ENCODE results near the gene TCF12. TPM values are rescaled to one million over a fixed set of nuclear protein-coding genes. Genes with fewer than 3 reads are reported as not detected.

TCF12 gene
- total RNA-seq, 1 donor from 2014 or later = 106 TPM

GRCh38 chr15:57285386-57285785 is 366.9 kb downstream of the TCF12 start:
- Mint-ChIP-seq H3K9me3 (ENCODE audit: low read depth) (no peaks in the 10 kb centered on the region), H3K4me1 (ENCODE audit: low read depth) (peaks cover 3% of the 10 kb centered on the region), H3K27me3 (ENCODE audit: low read depth) (no peaks in the 10 kb centered on the region), H3K4me3 (ENCODE audit: unreplicated experiment) (no peak overlapping the region), H3K36me3 (ENCODE audit: low read depth) (peaks cover 38% of the 10 kb centered on the region), H3K27ac (ENCODE audit: unreplicated experiment) (no peak overlapping the region)
- TF ChIP-seq, protein P1, sequence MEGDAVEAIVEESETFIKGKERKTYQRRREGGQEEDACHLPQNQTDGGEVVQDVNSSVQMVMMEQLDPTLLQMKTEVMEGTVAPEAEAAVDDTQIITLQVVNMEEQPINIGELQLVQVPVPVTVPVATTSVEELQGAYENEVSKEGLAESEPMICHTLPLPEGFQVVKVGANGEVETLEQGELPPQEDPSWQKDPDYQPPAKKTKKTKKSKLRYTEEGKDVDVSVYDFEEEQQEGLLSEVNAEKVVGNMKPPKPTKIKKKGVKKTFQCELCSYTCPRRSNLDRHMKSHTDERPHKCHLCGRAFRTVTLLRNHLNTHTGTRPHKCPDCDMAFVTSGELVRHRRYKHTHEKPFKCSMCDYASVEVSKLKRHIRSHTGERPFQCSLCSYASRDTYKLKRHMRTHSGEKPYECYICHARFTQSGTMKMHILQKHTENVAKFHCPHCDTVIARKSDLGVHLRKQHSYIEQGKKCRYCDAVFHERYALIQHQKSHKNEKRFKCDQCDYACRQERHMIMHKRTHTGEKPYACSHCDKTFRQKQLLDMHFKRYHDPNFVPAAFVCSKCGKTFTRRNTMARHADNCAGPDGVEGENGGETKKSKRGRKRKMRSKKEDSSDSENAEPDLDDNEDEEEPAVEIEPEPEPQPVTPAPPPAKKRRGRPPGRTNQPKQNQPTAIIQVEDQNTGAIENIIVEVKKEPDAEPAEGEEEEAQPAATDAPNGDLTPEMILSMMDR (IDR thresholded peaks at IDR 0.05) = no peak
- no peak for DNase-seq (ENCODE audit: low spot score)

DNA sequence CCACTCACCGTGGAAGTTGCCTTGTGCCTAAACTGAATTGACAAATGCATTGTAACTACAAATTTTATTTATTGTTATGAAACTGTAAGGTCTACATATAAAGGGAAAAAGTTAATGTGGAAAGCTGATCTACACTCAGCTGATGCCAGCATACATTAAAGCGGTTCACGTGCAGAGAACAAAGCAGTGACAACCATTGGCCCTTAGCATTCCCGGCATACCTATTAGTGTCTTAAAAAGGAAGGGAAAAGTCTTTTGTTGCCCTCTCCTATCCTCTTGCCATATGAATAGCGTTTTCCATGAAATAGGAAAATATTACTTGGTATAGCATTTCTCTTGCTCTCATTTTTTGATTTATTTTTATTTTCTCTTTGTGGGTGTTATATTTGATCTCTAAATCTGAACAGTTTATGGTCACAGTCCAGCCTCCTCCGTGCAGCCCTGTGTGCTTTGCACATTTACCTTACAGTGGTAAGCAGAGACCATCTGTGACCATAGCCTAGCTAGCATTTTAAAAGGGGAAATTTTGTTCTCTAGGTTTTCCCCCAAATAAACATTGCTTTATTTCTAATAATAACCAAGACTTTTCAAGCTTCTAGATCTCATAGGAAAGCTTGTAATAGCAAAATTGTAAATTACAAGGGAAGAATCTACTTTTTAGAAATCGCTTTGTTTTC is 368.1 kb downstream of the TCF12 start:
- no peak for DNase-seq (ENCODE audit: low spot score)
- TF ChIP-seq, protein P1 (IDR thresholded peaks at IDR 0.05) = no peak
- Mint-ChIP-seq H3K9me3 (ENCODE audit: low read depth) (no peaks in the 10 kb centered on the region), H3K27me3 (ENCODE audit: low read depth) (no peaks in the 10 kb centered on the region), H3K4me1 (ENCODE audit: low read depth) (peaks cover 3% of the 10 kb centered on the region), H3K36me3 (ENCODE audit: low read depth) (peaks cover 40% of the 10 kb centered on the region), H3K4me3 (ENCODE audit: unreplicated experiment) (no peak overlapping the region), H3K27ac (ENCODE audit: unreplicated experiment) (no peak overlapping the region)

- no peaks in the 10 kb centered on the region for H3K27me3 Mint-ChIP-seq (ENCODE audit: low read depth)
- no peak for DNase-seq (ENCODE audit: low spot score)
- TF ChIP-seq, protein P1 (IDR thresholded peaks at IDR 0.05) = no peak
- no peak overlapping the region for H3K4me3 Mint-ChIP-seq (ENCODE audit: unreplicated experiment)
- H3K4me1 Mint-ChIP-seq (ENCODE audit: low read depth) = peaks cover 3% of the 10 kb centered on the region
- no peaks in the 10 kb centered on the region for H3K9me3 Mint-ChIP-seq (ENCODE audit: low read depth)
- H3K27ac Mint-ChIP-seq (ENCODE audit: unreplicated experiment) = no peak overlapping the region
- peaks cover 41% of the 10 kb centered on the region for H3K36me3 Mint-ChIP-seq (ENCODE audit: low read depth)
These were observed 368.7 kb downstream of the TCF12 start for GRCh38 chr15:57287123-57287521.

GRCh38 chr15:57288926-57289580 is 370.6 kb downstream of the TCF12 start:
- DNase-seq (ENCODE audit: low spot score) = no peak
- H3K27ac Mint-ChIP-seq (ENCODE audit: unreplicated experiment) = no peak overlapping the region
- TF ChIP-seq, protein P1 (IDR thresholded peaks at IDR 0.05) = no peak
- H3K4me3 Mint-ChIP-seq (ENCODE audit: unreplicated experiment) = no peak overlapping the region
- peaks cover 7% of the 10 kb centered on the region for H3K9me3 Mint-ChIP-seq (ENCODE audit: low read depth)
- peaks cover 3% of the 10 kb centered on the region for H3K4me1 Mint-ChIP-seq (ENCODE audit: low read depth)
- H3K36me3 Mint-ChIP-seq (ENCODE audit: low read depth) = peaks cover 37% of the 10 kb centered on the region
- no peaks in the 10 kb centered on the region for H3K27me3 Mint-ChIP-seq (ENCODE audit: low read depth)

DNA sequence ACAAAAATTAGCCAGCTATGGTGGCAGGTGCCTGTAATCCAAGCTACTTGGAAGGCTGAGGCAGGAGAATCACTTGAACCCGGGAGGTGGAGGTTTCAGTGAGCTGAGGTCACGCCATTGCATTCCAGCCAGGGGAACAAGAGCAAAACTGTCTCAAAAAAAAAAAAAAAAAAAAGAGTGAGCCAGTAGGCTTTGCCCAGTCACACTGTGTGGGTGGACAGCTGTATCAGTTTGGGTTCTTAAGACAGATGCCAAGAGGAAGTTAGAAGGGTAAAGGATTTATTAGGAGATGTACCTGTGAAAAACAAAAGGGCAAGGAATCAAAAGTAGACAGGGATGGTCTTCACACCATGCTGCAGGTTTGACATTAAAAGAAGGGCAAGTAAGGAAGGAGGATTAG is 371.7 kb downstream of the TCF12 start:
- H3K27ac Mint-ChIP-seq (ENCODE audit: unreplicated experiment) = no peak overlapping the region
- TF ChIP-seq, protein P1 (IDR thresholded peaks at IDR 0.05) = no peak
- peaks cover 7% of the 10 kb centered on the region for H3K9me3 Mint-ChIP-seq (ENCODE audit: low read depth)
- no peaks in the 10 kb centered on the region for H3K4me1 Mint-ChIP-seq (ENCODE audit: low read depth)
- H3K27me3 Mint-ChIP-seq (ENCODE audit: low read depth) = no peaks in the 10 kb centered on the region
- DNase-seq (ENCODE audit: low spot score) = no peak
- H3K36me3 Mint-ChIP-seq (ENCODE audit: low read depth) = peaks cover 33% of the 10 kb centered on the region
- no peak overlapping the region for H3K4me3 Mint-ChIP-seq (ENCODE audit: unreplicated experiment)

All from chondrocyte (in vitro differentiated cells).